ENCODE measurements around the gene MDP1.
A peak's percentile ranks its signal among the peaks of the same experiment; 100 is the strongest.
"Not testable (repeated sequence)": the region's sequence is repeated elsewhere in the genome, so short reads cannot be mapped to it uniquely, and the experiment has no call there.

The MDP1 gene

GRCh38 chr14:24231263-24232120 lies 15.6 kb upstream of the MDP1 start:
- DNase-seq (ENCODE audit: low read depth in 2 of 2), result no peak

- DNase-seq (ENCODE audit: low read depth in 2 of 2), result no peak
Measured at GRCh38 chr14:24228902-24229301, 13.0 kb upstream of the MDP1 start.

GRCh38 chr14:24226473-24226872 lies 10.6 kb upstream of the MDP1 start:
- DNase-seq (ENCODE audit: low read depth in 2 of 2), result no peak

- DNase-seq (ENCODE audit: low read depth in 2 of 2), result no peak
Measured at GRCh38 chr14:24224618-24225071, 8.8 kb upstream of the MDP1 start.

GRCh38 chr14:24222987-24223386 lies 7.1 kb upstream of the MDP1 start:
- DNase-seq (ENCODE audit: low read depth in 2 of 2), result not testable (repeated sequence)

GRCh38 chr14:24219521-24219920 lies 3.7 kb upstream of the MDP1 start:
- no peak for DNase-seq (ENCODE audit: low read depth in 2 of 2)

GRCh38 chr14:24219080-24219479 lies 3.2 kb upstream of the MDP1 start:
- DNase-seq (ENCODE audit: low read depth in 2 of 2), result no peak

GRCh38 chr14:24216876-24217275 lies 1.0 kb upstream of the MDP1 start:
- DNase-seq (ENCODE audit: low read depth in 2 of 2), result not testable (repeated sequence)

GRCh38 chr14:24216345-24216699 lies 456 bp upstream of the MDP1 start:
- DNase-seq (ENCODE audit: low read depth in 2 of 2), result no peak

GRCh38 chr14:24213866-24214662 lies 1.8 kb downstream of the MDP1 start:
- no peak for DNase-seq (ENCODE audit: low read depth in 2 of 2)

GRCh38 chr14:24212924-24213865 lies 2.7 kb downstream of the MDP1 start, which contains the start of gene CHMP4A:
Gene CHMP4A, minus strand, starts transcription at chr14:24213488. Its CDS starts 49 bp downstream, at chr14:24213439.
- DNase-seq (ENCODE audit: low read depth in 2 of 2), result peak; percentile 89

- no peak for DNase-seq (ENCODE audit: low read depth in 2 of 2)
Measured at GRCh38 chr14:24211311-24211710, 4.6 kb downstream of the MDP1 start.

- DNase-seq (ENCODE audit: low read depth in 2 of 2), result no peak
Measured at GRCh38 chr14:24207625-24208024, 8.2 kb downstream of the MDP1 start.

GRCh38 chr14:24207104-24207551 lies 8.7 kb downstream of the MDP1 start:
- no peak for DNase-seq (ENCODE audit: low read depth in 2 of 2)

GRCh38 chr14:24206260-24207103 lies 9.4 kb downstream of the MDP1 start:
- DNase-seq (ENCODE audit: low read depth in 2 of 2), result no peak

GRCh38 chr14:24204163-24205146 lies 11.4 kb downstream of the MDP1 start:
- no peak for DNase-seq (ENCODE audit: low read depth in 2 of 2)

- DNase-seq (ENCODE audit: low read depth in 2 of 2), result not testable (repeated sequence)
Measured at GRCh38 chr14:24203249-24203886, 12.5 kb downstream of the MDP1 start.

- DNase-seq (ENCODE audit: low read depth in 2 of 2), result not testable (repeated sequence)
Measured at GRCh38 chr14:24202538-24202937, 13.3 kb downstream of the MDP1 start.
